ENCODE results near the gene CDC37L1.

Gene CDC37L1

DNA sequence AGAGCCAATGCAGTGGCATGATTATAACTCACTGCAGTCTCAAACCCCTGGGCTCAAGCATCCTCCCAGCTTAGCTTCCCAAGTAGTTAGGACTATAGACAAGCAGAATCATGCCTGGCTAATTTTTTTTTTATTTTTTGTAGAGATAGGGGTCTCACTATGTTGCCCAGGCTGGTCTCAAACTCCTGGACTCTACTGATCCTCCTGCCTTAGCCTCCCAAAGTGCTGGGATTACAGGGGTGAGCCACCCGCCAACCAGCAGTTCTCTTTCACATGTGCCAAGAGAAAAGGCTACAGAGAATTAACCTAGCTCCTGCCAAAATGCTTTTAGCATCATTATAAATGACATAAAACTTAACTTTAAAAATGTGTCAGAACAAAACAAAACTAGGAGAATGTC lies 53.5 kb downstream of the CDC37L1 start (continued):
- TF ChIP-seq PATZ1 (CRISPR knock-in tag; IDR thresholded peaks at IDR 0.05; ENCODE audit: borderline replicate concordance) (no peak), GLIS3 (CRISPR knock-in tag; IDR thresholded peaks at IDR 0.05) (no peak), ZNF70 (CRISPR knock-in tag; IDR thresholded peaks at IDR 0.05) (no peak), ESRRG (CRISPR knock-in tag; IDR thresholded peaks at IDR 0.05) (no peak)

DNA sequence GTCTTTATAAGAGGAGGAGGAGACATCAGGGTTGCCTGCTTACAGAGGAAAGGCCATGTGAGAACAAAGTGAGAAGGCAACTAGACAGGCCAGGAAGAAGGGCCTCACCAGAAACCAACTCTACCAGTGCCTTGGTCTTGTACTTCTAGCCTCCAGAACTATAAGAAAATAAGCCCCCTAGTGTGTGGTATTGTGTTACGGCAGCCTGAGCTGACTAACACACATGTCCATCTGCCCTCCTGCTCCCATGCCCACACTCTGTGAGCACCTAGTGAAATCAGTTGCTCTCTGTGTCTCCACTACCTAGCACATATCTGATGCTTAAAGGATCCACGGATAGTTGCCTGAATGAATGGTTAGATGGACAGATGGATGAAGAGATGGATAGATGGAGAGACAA lies 54.8 kb downstream of the CDC37L1 start:
- TF ChIP-seq RARB (CRISPR knock-in tag; IDR thresholded peaks at IDR 0.05) (no peak), SNAI2 (CRISPR knock-in tag; IDR thresholded peaks at IDR 0.05) (no peak), ESRRG (CRISPR knock-in tag; IDR thresholded peaks at IDR 0.05) (no peak), ZFP3 (CRISPR knock-in tag; IDR thresholded peaks at IDR 0.05) (no peak), CSDC2 (CRISPR knock-in tag; IDR thresholded peaks at IDR 0.05) (no peak), TOX (CRISPR knock-in tag; IDR thresholded peaks at IDR 0.05; ENCODE audit: borderline replicate concordance) (no peak), ARNTL (CRISPR knock-in tag; IDR thresholded peaks at IDR 0.05; ENCODE audit: borderline replicate concordance, low read depth) (no peak), OSR1 (CRISPR knock-in tag; IDR thresholded peaks at IDR 0.05) (no peak), POU6F1 (CRISPR knock-in tag; IDR thresholded peaks at IDR 0.05; ENCODE audit: borderline replicate concordance, low read depth) (no peak), ZFP30 (CRISPR knock-in tag; IDR thresholded peaks at IDR 0.05) (no peak), PPARA (CRISPR knock-in tag; IDR thresholded peaks at IDR 0.05; ENCODE audit: borderline replicate concordance) (no peak), BACH2 (CRISPR knock-in tag; IDR thresholded peaks at IDR 0.05; ENCODE audit: borderline replicate concordance) (no peak), GLIS3 (CRISPR knock-in tag; IDR thresholded peaks at IDR 0.05) (no peak), TCF4 (CRISPR knock-in tag; IDR thresholded peaks at IDR 0.05; ENCODE audit: borderline replicate concordance) (no peak), ZC3H10 (CRISPR knock-in tag; IDR thresholded peaks at IDR 0.05) (no peak), CREB5 (CRISPR knock-in tag; IDR thresholded peaks at IDR 0.05; ENCODE audit: low read depth) (no peak), ISL1 (CRISPR knock-in tag; IDR thresholded peaks at IDR 0.05) (no peak), ZNF70 (CRISPR knock-in tag; IDR thresholded peaks at IDR 0.05) (no peak)
- ATAC-seq, result no peak

DNA sequence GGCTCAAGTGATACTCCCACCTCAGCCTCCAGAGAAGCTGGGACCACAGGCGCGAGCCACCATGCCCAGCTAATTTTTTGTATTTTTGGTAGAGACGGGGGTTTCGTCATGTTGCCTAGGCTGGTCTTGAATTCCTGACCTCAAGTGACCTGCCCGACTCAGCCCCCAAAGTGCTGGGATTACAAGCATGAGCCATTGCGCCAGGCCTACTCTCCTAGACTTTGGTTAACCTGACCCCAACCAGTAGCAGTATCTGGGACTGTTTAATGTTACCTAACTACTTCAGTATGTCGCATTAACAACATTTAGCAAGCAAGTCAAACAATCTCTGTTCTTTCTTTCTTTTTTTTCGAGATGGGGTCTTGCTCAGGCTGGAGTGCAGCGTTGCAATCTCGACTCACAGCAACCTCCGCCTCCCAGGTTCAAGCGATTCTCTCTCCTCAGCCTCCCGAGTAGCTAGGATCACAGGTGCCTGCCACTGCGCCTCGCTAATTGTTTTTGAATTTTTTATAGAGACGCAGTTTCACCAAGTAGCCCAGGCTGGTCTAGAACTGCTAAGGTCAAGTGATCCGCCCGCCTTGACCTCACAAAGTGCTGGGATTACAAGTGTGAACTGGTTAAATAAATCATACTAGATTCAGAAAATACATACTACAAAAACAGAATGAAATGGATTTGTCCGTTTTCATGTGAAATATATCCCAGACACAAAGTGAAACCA lies 59.7 kb downstream of the CDC37L1 start:
- no peak for TF ChIP-seq TOX (CRISPR knock-in tag; IDR thresholded peaks at IDR 0.05; ENCODE audit: borderline replicate concordance)
- TF ChIP-seq CSDC2 (CRISPR knock-in tag; IDR thresholded peaks at IDR 0.05), result no peak
- TF ChIP-seq TCF4 (CRISPR knock-in tag; IDR thresholded peaks at IDR 0.05; ENCODE audit: borderline replicate concordance), result no peak
- TF ChIP-seq POU6F1 (CRISPR knock-in tag; IDR thresholded peaks at IDR 0.05; ENCODE audit: borderline replicate concordance, low read depth), result no peak
- no peak for TF ChIP-seq ZFP3 (CRISPR knock-in tag; IDR thresholded peaks at IDR 0.05)
- no peak for TF ChIP-seq ZNF70 (CRISPR knock-in tag; IDR thresholded peaks at IDR 0.05)
- TF ChIP-seq OSR1 (CRISPR knock-in tag; IDR thresholded peaks at IDR 0.05), result no peak
- no peak for TF ChIP-seq ESRRG (CRISPR knock-in tag; IDR thresholded peaks at IDR 0.05)
- no peak for TF ChIP-seq ZNF8 (CRISPR knock-in tag; IDR thresholded peaks at IDR 0.05)
- TF ChIP-seq ARNTL (CRISPR knock-in tag; IDR thresholded peaks at IDR 0.05; ENCODE audit: borderline replicate concordance, low read depth), result no peak
- TF ChIP-seq, protein P1, sequence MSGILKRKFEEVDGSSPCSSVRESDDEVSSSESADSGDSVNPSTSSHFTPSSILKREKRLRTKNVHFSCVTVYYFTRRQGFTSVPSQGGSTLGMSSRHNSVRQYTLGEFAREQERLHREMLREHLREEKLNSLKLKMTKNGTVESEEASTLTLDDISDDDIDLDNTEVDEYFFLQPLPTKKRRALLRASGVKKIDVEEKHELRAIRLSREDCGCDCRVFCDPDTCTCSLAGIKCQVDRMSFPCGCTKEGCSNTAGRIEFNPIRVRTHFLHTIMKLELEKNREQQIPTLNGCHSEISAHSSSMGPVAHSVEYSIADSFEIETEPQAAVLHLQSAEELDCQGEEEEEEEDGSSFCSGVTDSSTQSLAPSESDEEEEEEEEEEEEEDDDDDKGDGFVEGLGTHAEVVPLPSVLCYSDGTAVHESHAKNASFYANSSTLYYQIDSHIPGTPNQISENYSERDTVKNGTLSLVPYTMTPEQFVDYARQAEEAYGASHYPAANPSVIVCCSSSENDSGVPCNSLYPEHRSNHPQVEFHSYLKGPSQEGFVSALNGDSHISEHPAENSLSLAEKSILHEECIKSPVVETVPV (CRISPR knock-in tag; IDR thresholded peaks at IDR 0.05), result no peak
- no peak for TF ChIP-seq RARB (CRISPR knock-in tag; IDR thresholded peaks at IDR 0.05)
- no peak for TF ChIP-seq ZC3H10 (CRISPR knock-in tag; IDR thresholded peaks at IDR 0.05)
- TF ChIP-seq PPARA (CRISPR knock-in tag; IDR thresholded peaks at IDR 0.05; ENCODE audit: borderline replicate concordance), result no peak
- no peak for TF ChIP-seq GLIS3 (CRISPR knock-in tag; IDR thresholded peaks at IDR 0.05)
- no peak for ATAC-seq

All from SK-N-SH treated with all-trans-retinoic acid at 6 μM for 48 hours (cell line).